Activated CD4-positive, alpha-beta T cell treated with anti-CD3 and anti-CD28 coated beads, Interleukin-2, Interleukin-4, amounts not matched to agents 100 ng/mL and 50 ng/mL, durations not matched to agents 16 hours and 8 hours (primary cell): Measurements from ENCODE around the gene SREBF2.
A peak's percentile ranks its signal among the peaks of the same experiment; 100 is the strongest.

ENCODE experiments used
- DNase-seq: peaks from one replicate; pipeline ENCODE4 v3.0.0-alpha.2; 2020; ENCODE audit warnings: low spot score

Gene SREBF2

DNA sequence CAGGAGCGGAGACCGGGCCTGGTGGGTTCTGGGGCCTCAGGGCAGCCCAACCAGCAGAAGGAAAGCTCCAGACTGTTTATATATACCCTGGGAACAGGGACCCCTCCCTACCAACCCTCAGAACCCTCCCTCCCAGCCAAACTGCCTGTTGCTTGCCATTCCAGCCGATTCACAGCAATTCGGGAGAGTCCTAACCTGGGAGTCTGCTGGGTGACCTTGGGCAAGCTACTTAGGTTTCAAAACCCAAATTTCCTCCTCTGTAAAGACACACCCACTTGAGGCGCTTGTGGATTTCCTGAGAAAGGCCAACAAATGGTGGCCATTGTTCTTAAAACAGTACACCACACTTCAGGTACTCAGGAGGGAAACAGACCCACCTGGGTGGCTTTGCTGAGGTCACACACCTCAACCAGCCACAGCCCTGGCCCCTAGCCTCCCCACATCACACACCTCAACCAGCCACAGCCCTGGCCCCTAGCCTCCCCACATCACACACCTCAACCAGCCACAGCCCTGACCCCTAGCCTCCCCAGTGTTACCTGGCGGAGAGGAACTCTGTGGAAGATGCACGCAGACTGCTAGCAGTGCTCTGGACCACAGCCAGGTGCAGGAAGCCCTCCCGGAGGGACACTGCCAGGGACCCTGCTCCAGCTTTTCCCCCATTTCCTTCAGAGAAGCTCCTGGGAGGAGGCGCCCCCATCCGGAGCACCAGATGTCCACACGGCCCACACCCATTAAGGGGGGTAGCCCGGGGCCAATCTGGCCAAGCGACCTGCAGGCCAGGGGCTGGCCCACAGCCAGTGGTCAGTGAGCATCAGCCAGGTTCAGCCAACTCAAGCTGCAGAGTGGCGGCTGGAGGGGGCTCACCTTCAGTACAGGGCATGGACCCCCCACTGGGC, 75.8 kb downstream of the SREBF2 start:
- DNase-seq, result no peak

DNA sequence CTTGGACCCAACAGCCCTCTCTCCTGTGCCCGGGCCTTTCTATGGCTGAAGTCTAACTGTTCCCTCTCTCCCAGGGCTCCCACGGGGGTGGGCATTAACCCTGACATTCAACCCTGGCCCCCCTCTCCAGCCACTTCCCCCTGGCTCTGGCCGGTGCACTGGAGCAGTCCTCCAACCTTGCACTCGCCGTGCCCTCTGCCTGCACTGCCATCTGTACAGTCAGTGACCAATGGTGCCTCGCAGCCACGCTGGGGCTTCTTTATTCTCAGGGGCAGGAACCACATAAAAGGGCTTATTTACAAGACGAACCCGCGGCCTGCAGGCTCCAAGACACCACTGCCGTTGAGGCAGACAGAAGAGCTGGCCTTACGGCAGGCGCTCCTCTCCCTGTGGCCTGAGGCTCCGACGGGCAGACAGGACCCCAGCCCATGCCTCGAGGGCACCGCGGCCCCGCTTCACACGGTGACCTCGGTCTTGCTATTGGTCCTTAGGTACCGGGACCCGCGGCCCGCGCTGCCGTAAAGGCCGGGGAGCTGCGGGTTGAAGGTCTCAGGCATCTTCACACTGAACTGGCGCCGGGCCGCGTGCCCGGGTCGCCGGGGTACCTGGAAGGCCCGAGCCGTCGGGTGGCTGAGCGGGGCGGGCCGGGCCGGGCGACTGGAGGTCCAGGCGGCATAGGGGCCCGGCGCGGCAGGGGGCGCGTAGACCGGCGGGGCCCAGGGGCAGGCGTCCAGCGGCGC, 76.6 kb downstream of the SREBF2 start:
- no peak for DNase-seq

DNA sequence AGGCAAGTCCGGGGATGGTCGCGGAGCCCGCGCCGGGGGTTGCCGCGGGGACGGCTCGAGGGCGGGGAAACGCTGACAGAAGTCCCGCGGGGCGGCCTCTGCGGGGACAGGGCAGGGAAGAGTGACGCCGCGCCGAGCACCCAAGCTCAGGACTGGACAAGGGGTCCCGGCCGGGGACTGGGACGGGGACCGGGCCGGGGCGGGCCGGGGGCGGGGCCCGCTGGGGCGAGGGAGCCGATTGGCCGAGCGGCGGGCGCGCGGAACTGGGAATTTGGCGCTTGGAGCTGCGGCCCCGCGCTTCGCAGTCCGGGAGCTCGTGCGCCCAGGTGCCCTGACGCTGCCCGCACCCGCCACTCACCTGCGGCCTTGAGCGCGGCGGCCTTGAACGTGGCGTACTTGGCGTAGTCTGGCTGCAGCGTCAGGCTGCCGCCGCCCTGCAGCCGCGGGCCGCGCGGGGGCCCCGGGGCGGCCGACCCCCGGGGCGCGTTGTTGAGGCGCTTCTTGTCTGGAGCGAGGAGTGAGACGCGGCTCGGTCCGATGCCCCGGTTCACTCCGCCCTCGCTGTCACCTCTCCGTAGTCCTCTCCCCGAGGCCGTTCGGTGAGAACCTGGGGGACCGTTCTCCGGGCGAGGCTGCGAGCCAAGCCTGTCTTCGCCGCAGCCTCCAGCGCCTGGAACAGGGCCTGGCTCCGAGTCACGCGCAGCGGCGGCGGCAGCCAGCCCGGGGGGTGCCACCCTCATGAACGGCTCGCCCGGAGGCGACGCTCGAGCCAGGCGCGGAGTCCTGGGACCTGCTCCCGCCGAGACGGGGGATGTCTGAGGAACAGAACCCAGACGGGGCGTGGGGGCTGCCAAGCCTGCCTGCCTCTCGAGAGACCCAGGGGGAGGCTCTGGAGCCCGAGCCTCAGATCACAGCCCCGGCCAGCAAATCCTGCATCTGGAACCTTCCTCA, 77.4 kb downstream of the SREBF2 start:
- DNase-seq, result no peak

DNA sequence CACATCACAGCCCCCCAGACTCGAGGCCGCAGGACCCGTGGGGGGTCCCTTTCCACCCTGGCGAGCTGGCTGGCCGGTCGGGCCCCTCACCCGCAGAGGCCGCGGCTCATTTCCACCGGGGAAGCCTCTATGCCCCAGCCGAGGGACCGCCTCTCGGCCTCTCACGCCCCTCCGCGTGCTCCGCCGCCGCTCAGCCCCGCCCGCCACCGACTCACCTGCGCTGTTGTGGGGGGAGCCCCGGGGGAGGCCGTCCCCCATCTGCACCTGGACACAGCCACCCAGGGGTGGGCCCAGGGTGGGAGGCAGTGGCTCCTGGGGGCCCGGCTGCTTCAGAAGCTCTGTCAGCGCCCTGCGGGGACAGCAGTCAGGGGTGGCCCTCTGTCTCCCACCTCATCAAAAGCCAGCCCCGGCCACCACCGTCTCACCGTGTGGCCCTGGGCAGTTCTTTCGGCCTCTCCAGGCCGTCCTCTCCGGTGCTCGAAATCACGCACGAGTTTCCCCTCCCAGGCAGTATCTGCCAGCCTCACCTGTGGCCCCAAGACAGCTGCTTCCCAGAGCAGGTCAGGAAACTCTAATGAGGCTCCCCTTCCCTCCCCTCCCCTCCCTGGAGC, 78.2 kb downstream of the SREBF2 start:
- DNase-seq, result no peak

DNA sequence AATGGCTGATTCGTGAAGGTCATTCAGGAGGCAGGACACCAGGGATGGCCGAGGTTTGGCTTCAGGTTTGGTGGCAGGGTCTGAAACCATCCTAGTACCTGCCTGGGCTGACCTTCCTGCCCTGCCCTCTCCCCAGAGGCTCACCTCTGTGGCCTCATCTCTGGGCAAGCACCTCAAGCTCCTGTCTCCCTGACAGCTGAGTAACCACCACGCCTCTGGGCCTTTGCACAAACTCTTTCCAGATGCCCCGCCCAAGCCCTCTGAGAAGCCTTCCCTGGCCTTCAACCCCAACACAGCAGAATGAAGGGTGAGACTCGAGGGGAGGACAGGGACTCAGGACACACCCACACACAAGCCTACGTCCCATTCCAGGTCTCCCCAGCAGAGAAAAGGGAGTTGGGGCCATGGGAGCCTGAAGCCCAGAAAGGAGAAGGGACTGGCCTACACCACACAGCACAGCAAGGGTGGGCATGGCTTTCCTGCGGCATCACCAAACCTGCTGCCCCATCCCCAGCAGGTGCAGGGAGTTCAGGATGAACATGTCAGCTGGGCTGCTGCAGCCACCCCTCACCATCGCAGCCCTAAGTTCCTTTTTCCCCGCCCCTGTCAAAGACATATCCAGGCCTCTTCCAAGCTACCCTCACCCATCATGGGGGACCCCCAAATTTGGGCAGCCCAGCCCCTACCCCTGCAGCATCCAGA, 79.6 kb downstream of the SREBF2 start:
- DNase-seq, result no peak

DNA sequence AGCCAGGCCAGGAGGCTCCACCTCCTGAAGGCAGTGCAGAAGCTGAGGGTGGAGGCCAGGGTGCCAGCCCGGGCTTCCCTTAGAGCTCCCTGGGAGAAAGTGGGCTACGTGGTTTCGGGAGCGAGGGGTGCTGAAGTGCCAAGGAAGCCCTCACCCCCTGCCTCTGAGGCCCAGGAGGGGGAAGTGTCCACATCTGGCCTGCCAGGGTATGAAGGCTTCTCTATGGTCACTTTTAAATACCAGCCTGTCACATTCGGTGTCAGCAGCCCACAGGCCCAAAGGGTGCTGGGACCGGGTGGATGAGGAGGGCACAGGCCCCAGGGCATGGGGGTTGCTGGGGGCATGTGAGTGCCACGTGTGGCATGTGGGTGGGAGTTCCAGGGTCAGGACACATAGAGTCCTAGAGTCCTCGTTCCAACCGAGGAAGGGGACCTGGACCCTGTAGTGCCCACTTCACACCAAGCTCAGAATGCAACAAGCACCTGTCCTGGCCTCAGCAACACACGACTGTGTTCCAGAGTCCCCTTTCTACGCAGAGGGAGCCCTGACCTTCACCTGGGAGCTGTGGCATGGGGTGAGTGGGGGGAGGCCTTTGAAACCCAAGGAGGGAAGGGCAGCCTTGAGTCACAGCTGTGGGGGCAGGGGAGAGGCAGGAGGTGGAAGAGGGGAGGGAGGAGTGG, 80.3 kb downstream of the SREBF2 start:
- no peak for DNase-seq

DNA sequence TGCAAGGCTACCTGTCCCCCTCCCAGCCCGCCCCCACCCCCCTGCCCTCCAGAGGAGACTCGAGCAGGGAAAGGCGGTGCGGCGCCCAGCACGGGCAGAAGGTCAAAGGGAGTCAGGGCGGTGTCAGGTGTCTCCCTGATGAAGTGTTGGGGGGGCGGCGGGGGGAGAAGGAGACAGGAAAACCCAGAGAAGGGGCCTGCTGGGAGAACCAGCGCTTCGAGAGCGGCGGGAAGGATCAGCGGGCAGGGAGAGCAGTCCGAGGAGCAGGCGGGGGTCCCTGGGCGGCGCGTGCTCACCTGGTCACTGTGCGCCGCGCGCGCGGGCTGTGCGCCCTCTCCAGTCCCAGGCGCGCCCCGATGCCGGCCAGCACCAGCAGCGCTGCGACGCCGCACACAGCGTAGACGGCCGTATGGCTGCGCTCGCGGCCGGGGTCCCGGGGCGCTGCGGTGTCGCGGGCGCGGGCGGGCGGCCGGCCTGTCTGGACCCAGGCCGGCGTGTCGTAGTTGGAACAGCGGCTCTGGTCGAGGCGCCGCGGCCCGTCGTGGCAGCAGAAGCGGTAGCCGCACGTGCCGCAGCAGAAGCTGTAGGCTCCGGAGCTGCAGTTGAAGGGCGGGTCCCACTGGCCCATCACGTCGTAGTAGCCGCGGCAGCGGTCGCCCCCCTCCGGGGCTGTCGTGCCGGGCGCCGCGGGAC, 81.1 kb downstream of the SREBF2 start:
- DNase-seq, result no peak

DNA sequence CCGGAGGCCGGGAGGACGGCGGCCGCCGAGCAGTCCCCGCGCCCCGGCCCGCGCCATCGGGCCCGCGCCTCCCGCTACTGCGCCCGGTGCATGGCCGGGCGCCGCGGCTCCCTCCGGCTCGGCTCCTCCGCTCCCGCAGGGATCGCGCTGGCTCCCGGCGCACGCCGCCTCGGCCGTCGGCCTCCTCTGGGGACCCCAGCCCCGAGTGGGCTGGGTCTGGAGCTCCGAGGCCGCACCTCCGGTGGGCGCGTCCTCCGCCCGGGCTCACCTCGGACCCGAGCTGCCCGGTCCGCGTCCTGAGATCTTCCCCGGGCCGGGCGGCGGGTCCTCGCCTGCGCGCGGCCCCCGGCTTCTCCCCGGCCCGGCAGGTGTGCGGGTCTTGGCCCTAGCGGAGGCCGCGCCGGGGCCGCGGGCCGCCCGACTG, 81.7 kb downstream of the SREBF2 start:
- no peak for DNase-seq

DNA sequence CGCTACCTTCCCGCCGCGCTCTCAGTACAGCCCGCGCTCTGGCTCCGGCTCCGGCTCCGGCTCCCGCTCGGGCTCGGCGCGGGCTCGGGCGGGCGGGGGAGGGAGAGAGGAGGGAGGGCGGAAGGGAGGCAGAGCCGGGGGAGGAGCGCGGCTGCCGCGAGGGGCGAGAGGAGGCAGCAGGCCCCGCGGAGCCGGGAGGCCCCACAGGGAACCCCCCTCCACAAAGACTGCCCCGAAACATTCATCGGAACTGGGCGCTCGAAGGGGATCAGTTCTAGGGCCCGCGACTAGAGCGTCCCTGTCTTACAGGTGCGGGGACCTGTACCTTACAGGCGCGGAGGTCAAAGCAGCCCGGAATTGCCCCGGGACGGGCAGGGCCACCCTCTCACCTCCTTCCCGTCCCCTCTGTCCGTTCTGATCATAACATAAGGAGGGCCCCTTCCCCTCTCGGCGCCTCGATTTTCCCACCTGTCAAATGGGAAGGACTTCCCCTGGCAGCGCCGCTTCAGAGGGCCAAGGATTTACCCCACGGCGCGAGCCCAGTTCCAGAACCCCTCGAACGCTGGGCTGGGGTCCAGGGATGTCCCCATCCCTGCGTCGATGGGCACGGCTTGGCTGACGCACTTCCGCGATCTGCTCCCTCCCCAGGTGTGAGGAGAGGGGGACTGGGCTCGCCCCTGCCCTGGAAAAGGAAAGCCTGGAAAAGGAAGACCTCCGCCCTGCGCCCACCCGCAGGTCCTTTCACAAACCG, 82.3 kb downstream of the SREBF2 start, which contains the start of gene SHISA8:
Gene SHISA8 (minus strand): TSS at position 40 of the 751 bp plus-strand sequence. CDS start 407 bp downstream, outside the sequence.
- DNase-seq, result no peak

DNA sequence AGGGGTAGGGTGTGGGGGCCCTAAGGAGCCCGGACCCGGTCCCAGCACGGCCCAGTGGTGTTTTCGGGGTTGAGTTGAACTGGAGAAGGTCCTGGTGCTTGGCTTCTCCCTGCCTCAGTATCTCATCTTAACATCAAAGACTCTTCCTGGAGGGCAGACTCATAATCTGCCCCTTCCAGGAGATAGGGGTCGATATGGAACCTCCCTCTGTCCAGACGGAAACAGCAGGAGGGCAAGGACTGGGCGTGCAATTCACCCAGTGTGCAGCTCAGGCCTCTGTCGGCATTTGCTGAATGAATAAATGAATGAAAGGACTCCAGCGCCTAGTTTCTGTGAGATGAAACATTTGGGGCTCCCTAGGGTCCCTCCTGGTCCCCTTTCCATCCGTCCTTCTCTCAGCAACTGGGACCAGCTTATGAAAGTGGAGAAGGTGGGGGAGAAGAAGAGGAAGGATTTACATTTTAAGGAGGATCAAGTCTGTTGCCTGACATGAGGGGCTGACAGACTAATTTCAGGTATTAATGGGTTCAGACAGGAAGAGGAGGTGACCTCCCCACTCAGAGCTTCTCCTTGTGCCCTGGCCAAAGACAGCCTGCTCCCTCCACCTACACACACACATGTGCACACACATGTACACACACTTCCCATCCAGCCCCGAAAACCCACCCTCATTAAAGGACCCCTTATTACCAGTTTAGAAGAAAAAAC, 83.0 kb downstream of the SREBF2 start:
- DNase-seq, result no peak

DNA sequence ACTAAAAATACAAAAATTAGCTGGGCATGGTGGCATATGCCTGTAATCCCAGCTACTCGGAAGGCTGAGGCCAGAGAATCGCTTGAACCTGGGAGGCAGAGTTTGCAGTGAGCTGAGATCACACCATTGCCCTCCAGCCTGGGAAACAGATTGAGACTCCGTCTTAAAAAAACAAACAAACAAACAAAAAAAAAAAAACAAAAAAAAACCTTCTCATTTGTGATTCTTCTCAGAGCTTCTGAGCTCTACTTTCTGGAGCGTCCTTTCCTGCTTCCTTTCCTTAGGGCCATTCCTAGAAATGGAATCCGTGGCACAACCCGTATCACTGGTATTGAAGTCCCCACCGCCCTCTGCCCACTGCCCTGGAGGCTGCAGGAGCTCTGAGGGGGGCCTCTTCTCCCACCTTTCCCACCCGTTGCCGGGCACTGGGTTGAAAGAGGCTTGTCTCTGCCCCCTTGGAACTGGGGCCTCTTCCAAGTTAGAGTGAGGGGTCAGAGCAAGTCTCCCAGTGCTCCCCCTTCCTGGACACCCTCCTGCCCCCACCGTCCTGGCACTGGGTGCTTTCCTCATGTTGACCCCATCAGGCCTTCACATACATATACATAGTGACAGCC, 83.9 kb downstream of the SREBF2 start:
- no peak for DNase-seq

DNA sequence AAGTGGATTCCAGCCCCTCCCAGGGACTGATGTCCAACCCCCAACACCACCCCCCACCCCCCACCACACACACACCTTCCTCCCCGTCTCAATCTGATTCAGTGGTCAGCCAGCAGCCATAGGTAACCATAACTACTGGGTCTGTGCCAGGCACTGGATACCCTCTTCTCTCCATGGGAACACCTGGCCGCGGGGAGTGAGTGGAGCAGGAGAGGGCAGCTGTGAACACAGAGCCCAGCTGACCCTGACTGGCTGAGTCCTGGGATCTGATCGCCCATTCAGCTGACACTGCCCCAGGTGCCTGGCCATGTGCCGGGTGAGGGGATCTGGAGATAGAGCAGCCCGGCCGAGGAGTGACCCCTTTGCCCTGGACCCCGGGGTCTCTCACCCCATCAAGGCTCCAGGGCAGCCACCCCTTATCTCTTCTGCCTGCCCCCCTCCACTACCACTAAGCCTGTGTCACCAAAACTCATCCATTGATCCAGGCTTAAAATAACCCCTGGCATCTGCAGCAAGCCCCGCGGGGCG, 84.5 kb downstream of the SREBF2 start:
- DNase-seq, result no peak

DNA sequence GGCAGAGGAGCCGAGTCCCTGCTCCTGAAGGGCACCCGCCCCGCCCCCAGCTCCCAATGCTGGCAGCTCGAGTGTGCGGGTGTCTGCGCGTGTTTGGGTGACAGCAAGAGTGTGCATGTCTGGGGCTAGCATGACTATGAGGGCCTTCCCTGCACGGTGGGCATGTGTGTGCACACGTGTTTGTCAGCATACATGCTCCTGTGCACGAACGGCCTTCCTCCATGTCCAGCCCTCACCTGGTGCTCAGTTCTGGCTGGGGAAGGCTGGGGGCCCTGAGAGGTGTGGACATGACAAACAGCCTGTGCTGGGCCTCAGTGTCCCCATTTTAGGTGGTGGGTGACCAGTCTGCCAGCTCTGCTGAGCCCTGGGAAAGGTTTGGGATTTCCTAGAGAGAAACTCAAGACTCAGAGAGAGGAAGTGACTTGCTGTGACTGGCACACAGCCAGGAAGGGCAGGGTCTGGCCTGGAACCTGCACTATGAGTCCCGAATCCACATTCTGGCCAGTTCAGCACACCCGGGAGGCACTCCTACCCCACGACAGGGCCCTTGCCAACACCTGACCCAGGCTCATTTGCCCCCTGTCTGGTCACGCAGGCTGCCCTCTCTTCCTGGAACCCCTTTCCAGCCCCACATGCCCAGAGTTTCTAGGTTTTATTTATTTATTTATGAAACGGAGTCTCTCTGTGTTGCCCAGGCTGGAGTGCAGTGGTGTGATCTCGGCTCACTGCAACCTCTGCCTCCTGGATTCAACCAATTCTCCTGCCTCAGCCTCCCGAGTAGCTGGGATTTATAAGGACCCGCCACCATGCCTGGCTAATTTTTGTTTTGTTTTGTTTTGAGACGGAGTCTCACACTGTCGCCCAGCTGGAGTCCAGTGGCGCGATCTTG, 85.2 kb downstream of the SREBF2 start:
- no peak for DNase-seq

DNA sequence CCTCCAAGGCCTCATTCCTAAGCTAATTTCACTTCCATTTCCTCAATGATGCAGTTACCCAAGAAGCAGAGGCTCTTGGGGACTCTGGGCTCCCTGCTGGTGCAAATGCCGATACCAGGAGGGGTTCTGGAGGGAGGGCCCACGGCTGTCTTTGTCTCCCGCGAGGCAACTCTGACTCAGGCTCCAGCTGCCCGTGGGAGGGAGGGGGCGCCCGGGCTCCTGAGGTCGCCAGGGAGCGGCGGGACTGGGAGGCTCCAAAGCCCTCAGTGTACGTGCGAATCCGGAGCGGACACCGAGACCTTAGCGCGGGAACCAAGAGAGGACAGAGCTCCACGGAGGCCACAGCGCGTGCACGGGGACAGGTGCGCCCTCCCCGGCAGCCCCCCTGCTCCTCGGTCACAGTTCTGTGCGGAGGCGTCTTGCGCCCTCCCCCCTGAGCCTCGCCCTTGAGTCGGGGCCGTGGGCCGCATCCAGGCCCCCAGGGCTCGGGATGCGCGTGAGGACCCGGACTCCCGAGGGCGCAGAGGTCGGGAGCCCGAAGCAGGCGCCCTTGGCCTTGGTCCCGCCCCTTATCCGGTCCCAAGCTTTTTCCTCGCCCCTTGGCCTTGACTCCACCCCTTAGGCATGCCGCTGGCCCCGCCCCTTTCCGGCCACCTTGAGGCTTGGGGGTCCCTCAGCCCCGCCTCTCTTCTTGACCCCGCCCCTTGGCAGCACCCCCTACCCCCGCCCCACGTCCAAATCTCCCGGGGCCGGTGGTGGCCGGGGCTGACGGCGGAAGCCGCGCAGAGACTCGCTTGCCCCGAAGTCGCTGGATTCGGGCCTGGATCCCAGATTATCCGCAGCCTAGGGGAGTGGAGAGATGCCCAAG, 86.7 kb downstream of the SREBF2 start:
- DNase-seq, result peak; percentile 31

DNA sequence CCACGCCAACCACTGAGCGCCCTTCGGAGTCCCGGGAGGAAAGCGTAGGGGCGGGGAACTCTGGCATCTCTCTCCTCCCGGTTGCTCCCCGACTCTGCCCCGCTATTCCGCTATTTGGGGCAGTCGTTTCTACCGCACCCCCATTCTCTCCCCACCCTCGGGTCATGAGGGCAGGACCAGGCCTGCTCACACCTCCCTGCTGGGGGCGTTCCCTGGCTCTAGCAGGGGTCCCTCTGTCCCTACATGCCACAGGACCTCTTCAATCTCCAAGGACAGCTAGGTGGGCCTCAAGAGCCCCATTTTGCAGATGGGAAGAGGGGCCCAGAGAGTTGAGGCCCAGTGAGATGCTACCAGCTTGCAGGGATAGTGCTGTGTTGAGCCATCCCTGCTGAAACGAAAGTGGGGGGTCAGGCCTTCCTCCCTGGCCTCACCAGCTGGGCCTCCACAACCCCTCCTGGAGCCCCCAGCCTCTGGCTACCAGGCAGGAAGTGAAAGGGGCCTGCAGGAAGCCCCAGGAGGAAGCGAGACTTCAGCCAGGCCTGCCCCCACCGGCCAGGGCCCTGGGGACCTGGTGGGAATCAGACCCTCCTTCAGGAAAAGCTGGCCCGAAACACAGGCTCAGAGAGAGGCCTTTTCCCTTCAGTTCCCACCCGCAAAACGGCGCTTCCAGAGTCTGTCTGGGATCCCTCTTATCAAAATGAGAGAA, 87.5 kb downstream of the SREBF2 start:
- DNase-seq, result no peak
